ENCODE data around the gene OR52N5. TPM values are rescaled to one million over a fixed set of nuclear protein-coding genes. Genes with fewer than 3 reads are reported as not detected.

OR52N5 gene
- total RNA-seq, 1 donor from 2014 or later: not detected

DNA sequence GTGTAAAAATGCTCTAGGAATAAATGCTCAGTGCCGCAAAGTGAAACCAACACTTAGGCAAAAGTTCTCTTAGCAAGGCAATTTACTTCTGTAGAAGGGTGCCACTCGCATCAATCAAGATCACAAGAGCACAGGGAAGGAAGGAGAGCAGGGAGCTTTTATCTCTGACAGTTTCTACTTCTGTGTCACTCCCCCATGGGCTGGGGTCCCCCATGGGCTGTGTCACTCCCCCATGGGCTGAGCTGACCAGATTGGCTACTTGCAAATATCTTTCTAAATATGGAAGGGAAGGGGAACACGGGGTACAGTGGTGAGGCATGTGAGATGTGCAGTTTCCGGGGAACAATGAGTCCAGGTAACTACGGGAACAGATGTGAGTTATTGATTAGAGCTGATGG lies 26.0 kb upstream of the OR52N5 start:
- Mint-ChIP-seq H3K27ac (ENCODE audit: unreplicated experiment) (no peak overlapping the region), H3K9me3 (ENCODE audit: unreplicated experiment) (no peaks in the 10 kb centered on the region), H3K27me3 (ENCODE audit: unreplicated experiment) (peaks cover 50% of the 10 kb centered on the region), H3K36me3 (ENCODE audit: unreplicated experiment) (no peaks in the 10 kb centered on the region), H3K4me1 (ENCODE audit: unreplicated experiment) (peaks cover 6% of the 10 kb centered on the region), H3K4me3 (ENCODE audit: unreplicated experiment) (peak overlapping the region; percentile 73)
- no peak for DNase-seq (ENCODE audit: extremely low spot score, unreplicated experiment)
- TF ChIP-seq, protein P1, sequence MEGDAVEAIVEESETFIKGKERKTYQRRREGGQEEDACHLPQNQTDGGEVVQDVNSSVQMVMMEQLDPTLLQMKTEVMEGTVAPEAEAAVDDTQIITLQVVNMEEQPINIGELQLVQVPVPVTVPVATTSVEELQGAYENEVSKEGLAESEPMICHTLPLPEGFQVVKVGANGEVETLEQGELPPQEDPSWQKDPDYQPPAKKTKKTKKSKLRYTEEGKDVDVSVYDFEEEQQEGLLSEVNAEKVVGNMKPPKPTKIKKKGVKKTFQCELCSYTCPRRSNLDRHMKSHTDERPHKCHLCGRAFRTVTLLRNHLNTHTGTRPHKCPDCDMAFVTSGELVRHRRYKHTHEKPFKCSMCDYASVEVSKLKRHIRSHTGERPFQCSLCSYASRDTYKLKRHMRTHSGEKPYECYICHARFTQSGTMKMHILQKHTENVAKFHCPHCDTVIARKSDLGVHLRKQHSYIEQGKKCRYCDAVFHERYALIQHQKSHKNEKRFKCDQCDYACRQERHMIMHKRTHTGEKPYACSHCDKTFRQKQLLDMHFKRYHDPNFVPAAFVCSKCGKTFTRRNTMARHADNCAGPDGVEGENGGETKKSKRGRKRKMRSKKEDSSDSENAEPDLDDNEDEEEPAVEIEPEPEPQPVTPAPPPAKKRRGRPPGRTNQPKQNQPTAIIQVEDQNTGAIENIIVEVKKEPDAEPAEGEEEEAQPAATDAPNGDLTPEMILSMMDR (IDR thresholded peaks at IDR 0.05): no peak

DNA sequence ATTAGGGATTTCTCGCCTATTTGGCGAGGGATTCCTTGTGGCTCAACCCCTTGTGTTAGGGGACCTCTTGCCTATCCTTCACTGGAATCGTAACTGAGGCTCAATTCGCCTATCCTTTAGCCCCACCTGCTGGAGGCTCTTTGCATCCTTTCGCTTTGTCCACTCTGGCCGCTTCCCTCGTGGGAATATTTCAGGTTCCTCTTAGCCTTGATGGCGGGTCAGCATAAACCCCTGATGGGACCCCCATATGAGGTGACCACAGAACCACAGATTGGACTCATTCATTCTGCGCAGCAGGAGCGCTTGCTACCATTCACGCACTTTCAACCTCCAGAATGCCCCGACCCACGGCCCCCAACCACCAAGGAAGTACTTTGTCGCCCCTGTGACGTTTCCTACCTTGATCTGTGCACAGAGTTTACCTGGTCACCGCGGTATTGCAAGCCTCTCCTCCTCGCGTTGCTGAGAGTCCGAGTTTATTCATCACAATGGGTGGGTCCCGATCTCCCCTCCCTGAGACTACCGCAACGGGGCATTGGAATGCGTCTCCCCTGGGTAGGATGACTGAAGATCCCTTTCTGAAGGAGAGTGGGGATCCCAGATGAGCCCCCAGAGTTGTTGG lies 25.5 kb upstream of the OR52N5 start, which contains the start of gene OR52N2:
Gene OR52N2, plus strand, starts transcription at position 425 of the 622 bp plus-strand sequence. CDS start 11,412 bp downstream, outside the sequence.
- no peak for DNase-seq (ENCODE audit: extremely low spot score, unreplicated experiment)
- Mint-ChIP-seq H3K4me3 (ENCODE audit: unreplicated experiment) (peak within 1 kb of the TSS; percentile 73), H3K4me1 (ENCODE audit: unreplicated experiment) (peaks cover 6% of the 10 kb centered on the region), H3K9me3 (ENCODE audit: unreplicated experiment) (no peaks in the 10 kb centered on the region), H3K27ac (ENCODE audit: unreplicated experiment) (no peak within 1 kb of the TSS), H3K36me3 (ENCODE audit: unreplicated experiment) (no peaks in the 10 kb centered on the region), H3K27me3 (ENCODE audit: unreplicated experiment) (peaks cover 50% of the 10 kb centered on the region)
- TF ChIP-seq, protein P1 (IDR thresholded peaks at IDR 0.05): peak; percentile 92

GRCh38 chr11:5807580-5807979 lies 24.4 kb upstream of the OR52N5 start:
- peaks cover 6% of the 10 kb centered on the region for H3K4me1 Mint-ChIP-seq (ENCODE audit: unreplicated experiment)
- TF ChIP-seq, protein P1 (IDR thresholded peaks at IDR 0.05): no peak
- H3K36me3 Mint-ChIP-seq (ENCODE audit: unreplicated experiment): no peaks in the 10 kb centered on the region
- no peak overlapping the region for H3K4me3 Mint-ChIP-seq (ENCODE audit: unreplicated experiment)
- H3K9me3 Mint-ChIP-seq (ENCODE audit: unreplicated experiment): no peaks in the 10 kb centered on the region
- H3K27me3 Mint-ChIP-seq (ENCODE audit: unreplicated experiment): peaks cover 54% of the 10 kb centered on the region
- no peak for DNase-seq (ENCODE audit: extremely low spot score, unreplicated experiment)
- H3K27ac Mint-ChIP-seq (ENCODE audit: unreplicated experiment): no peak overlapping the region

GRCh38 chr11:5803982-5804381 lies 20.8 kb upstream of the OR52N5 start:
- DNase-seq (ENCODE audit: extremely low spot score, unreplicated experiment): no peak
- H3K4me1 Mint-ChIP-seq (ENCODE audit: unreplicated experiment): peaks cover 5% of the 10 kb centered on the region
- H3K27ac Mint-ChIP-seq (ENCODE audit: unreplicated experiment): no peak overlapping the region
- H3K36me3 Mint-ChIP-seq (ENCODE audit: unreplicated experiment): no peaks in the 10 kb centered on the region
- H3K9me3 Mint-ChIP-seq (ENCODE audit: unreplicated experiment): no peaks in the 10 kb centered on the region
- TF ChIP-seq, protein P1 (IDR thresholded peaks at IDR 0.05): no peak
- H3K27me3 Mint-ChIP-seq (ENCODE audit: unreplicated experiment): peaks cover 48% of the 10 kb centered on the region
- H3K4me3 Mint-ChIP-seq (ENCODE audit: unreplicated experiment): no peak overlapping the region

GRCh38 chr11:5796541-5796940 lies 13.4 kb upstream of the OR52N5 start:
- H3K27ac Mint-ChIP-seq (ENCODE audit: unreplicated experiment): no peak overlapping the region
- peaks cover 37% of the 10 kb centered on the region for H3K27me3 Mint-ChIP-seq (ENCODE audit: unreplicated experiment)
- DNase-seq (ENCODE audit: extremely low spot score, unreplicated experiment): no peak
- no peaks in the 10 kb centered on the region for H3K4me1 Mint-ChIP-seq (ENCODE audit: unreplicated experiment)
- H3K9me3 Mint-ChIP-seq (ENCODE audit: unreplicated experiment): no peaks in the 10 kb centered on the region
- no peak overlapping the region for H3K4me3 Mint-ChIP-seq (ENCODE audit: unreplicated experiment)
- H3K36me3 Mint-ChIP-seq (ENCODE audit: unreplicated experiment): no peaks in the 10 kb centered on the region
- TF ChIP-seq, protein P1 (IDR thresholded peaks at IDR 0.05): no peak

Measured in osteocyte (in vitro differentiated cells).